Common myeloid progenitor, CD34-positive (primary cell): ENCODE data around the gene S100A11.

ENCODE experiments used
- CTCF ChIA-PET: fragments of 350-600 bp; sonication (Branson Sonifier 250); formaldehyde crosslinking; loops from one replicate; lab custom pipeline; 2021; ENCODE audit warnings: antibody characterized with exemption; lab: Charles Lee
- POLR2A ChIA-PET: fragments of 350-600 bp; sonication (Branson Sonifier 250); formaldehyde crosslinking; loops from one replicate; lab custom pipeline; 2021; ENCODE audit warnings: antibody characterized with exemption; lab: Charles Lee
- DNase-seq, 3 donors: peaks; one replicate each; pipeline versions ENCODE4 v3.0.0 to v3.0.0-alpha.2; 2013
- H3K27ac ChIP-seq, 2 experiments: 1 replicate in 1 of 2; 2 replicates in 1 of 2; pipeline ENCODE4 v1.7.0; 2013; ENCODE audit warnings: inconsistent platforms in 2 of 2, low read length in 2 of 2, mild to moderate bottlenecking in 2 of 2, low read depth in 1 of 2, moderate library complexity in 1 of 2; ENCODE audit not compliant: severe bottlenecking in 2 of 2, insufficient read depth in 1 of 2, poor library complexity in 1 of 2
- H3K27me3 ChIP-seq, 5 experiments: replicated peaks in 2 of 5; 1 replicate in 3 of 5; 2 replicates in 2 of 5; pipeline versions ENCODE4 v1.6.1 to v1.7.0; 2013; ENCODE audit warnings: low read length in 4 of 5, mild to moderate bottlenecking in 2 of 5, moderate library complexity in 2 of 5, inconsistent platforms in 1 of 5; ENCODE audit not compliant: insufficient read depth in 5 of 5, control insufficient read depth in 4 of 5
- H3K36me3 ChIP-seq, 4 experiments: 1 replicate in 2 of 4; 2 replicates in 2 of 4; pipeline versions ENCODE4 v1.6.1 to v1.7.0; 2013; ENCODE audit warnings: low read length in 3 of 4, control low read depth in 1 of 4, mild to moderate bottlenecking in 1 of 4; ENCODE audit not compliant: control insufficient read depth in 4 of 4, insufficient read depth in 4 of 4
- H3K4me1 ChIP-seq, 4 experiments: 1 replicate in 3 of 4; 2 replicates in 1 of 4; pipeline versions ENCODE4 v1.6.1 to v1.7.1; 2013; ENCODE audit warnings: low read length in 3 of 4, mild to moderate bottlenecking in 3 of 4, control low read depth in 1 of 4, inconsistent platforms in 1 of 4, moderate library complexity in 1 of 4; ENCODE audit not compliant: control insufficient read depth in 4 of 4, insufficient read depth in 4 of 4; ENCODE audit errors: control extremely low read depth in 1 of 4
- H3K4me3 ChIP-seq, 7 experiments: 1 replicate in 4 of 7; 2 replicates in 3 of 7; pipeline versions ENCODE4 v1.5.1 to v1.7.0; 2013; ENCODE audit warnings: mild to moderate bottlenecking in 7 of 7, low read length in 6 of 7, moderate library complexity in 6 of 7, inconsistent platforms in 2 of 7, low read depth in 2 of 7, control low read depth in 1 of 7; ENCODE audit not compliant: insufficient read depth in 4 of 7, control insufficient read depth in 1 of 7; ENCODE audit errors: extremely low read depth in 1 of 7
- H3K9me3 ChIP-seq, 5 experiments: 1 replicate in 4 of 5; 2 replicates in 1 of 5; pipeline versions ENCODE4 v1.6.1 to v1.7.1; 2013; ENCODE audit warnings: low read length in 4 of 5, mild to moderate bottlenecking in 2 of 5, inconsistent platforms in 1 of 5, low read depth in 1 of 5, moderate library complexity in 1 of 5; ENCODE audit not compliant: control insufficient read depth in 4 of 5, insufficient read depth in 2 of 5; ENCODE audit errors: control extremely low read depth in 1 of 5
- WGBS: methylation state at CpG from one replicate; pipeline ENCODE4 v1.1.5; 2013; ENCODE audit not compliant: insufficient coverage; 5-methylcytosine and 5-hydroxymethylcytosine counted together

The S100A11 gene

DNA sequence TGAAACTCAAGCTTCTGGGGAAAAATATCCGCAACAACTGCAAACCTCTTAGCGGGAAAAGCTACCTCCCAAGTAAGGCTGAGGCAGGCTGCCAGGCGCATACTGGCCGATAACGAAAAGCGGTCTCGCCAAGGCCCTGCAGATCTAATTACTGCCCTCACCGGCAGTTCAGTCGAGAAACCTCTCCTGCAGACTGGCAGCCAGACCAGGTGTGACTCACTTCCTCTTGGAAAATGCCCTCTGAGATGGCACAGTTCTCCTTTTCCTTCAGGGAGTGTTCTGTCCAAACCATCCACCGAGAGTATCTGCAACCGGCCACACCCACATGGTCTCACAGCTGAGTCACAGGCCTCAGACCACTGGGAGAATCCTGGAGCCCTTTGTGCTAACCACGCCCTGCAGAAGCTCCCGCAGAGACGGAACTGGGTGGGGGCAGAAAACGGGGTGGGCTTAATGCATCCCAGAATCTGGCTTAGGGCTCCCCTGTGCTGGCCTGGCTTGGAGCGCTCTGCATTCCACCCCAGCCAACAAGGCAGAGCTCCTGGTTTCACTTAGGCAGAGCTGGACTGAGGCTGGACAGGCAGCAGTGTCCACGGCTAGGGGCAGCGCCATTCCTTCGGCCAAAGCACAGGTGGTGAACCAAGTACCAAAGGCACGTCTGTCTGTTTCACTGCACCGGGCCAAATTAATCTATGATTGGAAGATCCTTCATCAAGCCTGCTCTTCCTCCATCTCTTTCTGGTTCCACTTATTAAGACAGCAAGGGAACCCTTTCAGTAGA lies 44.3 kb downstream of the S100A11 start:
- Histone ChIP-seq H3K4me1 (peaks cover 0 to 31% (median 23%) of the 10 kb centered on the region in 4 experiments), H3K9me3 (no peaks in the 10 kb centered on the region), H3K27me3 (peaks cover 0 to 46% (median 5%) of the 10 kb centered on the region in 5 experiments), H3K4me3 (peak overlapping the region; percentile 28 to 86 (median 72)), H3K36me3 (peaks cover 0 to 5% (median 2%) of the 10 kb centered on the region in 4 experiments), H3K27ac (no peak overlapping the region)
- ChIA-PET CTCF (interaction anchor here (0.7 to 17.5 kb wide), 7 partner anchors 9 to 104 kb away, joined by 3 to 141 read pairs (median 7); no protein-coding TSS in a partner anchor), POLR2A (interaction anchor here (0.6 to 1.5 kb wide), 2 partner anchors 72 to 482 kb away, joined by 3 read pairs; partner anchors contain the start of gene CGN)
- peak; percentile 42 to 58 (median 50) for DNase-seq
- 58% methylated on average over 20 of the region's 21 CpGs for WGBS

- no peak for DNase-seq
- ChIA-PET POLR2A (interaction anchor here (0.6 kb wide), 1 partner anchor 481 kb away, joined by 3 read pairs; the partner anchor contains the start of gene CGN), CTCF (interaction anchor here (0.7 to 17.5 kb wide), 7 partner anchors 8 to 104 kb away, joined by 3 to 141 read pairs (median 7); no protein-coding TSS in a partner anchor)
- H3K36me3 ChIP-seq: peaks cover 0 to 5% (median 2%) of the 10 kb centered on the region in 4 experiments
- peaks cover 0 to 46% (median 5%) of the 10 kb centered on the region in 5 experiments for H3K27me3 ChIP-seq
- H3K9me3 ChIP-seq: no peaks in the 10 kb centered on the region
- no peak overlapping the region for H3K27ac ChIP-seq
- WGBS: 100% methylated on average over 4 of the region's 6 CpGs
- H3K4me3 ChIP-seq: peak overlapping the region in 4 of 7 experiments; percentile 72 to 86 (median 82)
- peaks cover 0 to 31% (median 23%) of the 10 kb centered on the region in 4 experiments for H3K4me1 ChIP-seq
Observed at GRCh38 chr1:151991663-151992302, 45.0 kb downstream of the S100A11 start.

GRCh38 chr1:151990856-151991198 lies 46.0 kb downstream of the S100A11 start:
- no peak overlapping the region for H3K4me3 ChIP-seq
- ChIA-PET CTCF (interaction anchor here (1.0 to 17.5 kb wide), 5 partner anchors 10 to 53 kb away, joined by 3 to 141 read pairs (median 3); no protein-coding TSS in a partner anchor), POLR2A (no interaction called here)
- peaks cover 0 to 8% (median 2%) of the 10 kb centered on the region in 4 experiments for H3K36me3 ChIP-seq
- H3K9me3 ChIP-seq: no peaks in the 10 kb centered on the region
- no peak for DNase-seq
- H3K27ac ChIP-seq: no peak overlapping the region
- 100% methylated on average over 2 of the region's 5 CpGs for WGBS
- peaks cover 0 to 31% (median 23%) of the 10 kb centered on the region in 4 experiments for H3K4me1 ChIP-seq
- peaks cover 0 to 46% (median 5%) of the 10 kb centered on the region in 5 experiments for H3K27me3 ChIP-seq

- Histone ChIP-seq H3K9me3 (no peaks in the 10 kb centered on the region), H3K36me3 (peaks cover 0 to 14% (median 3%) of the 10 kb centered on the region in 4 experiments), H3K27me3 (peaks cover 0 to 46% (median 5%) of the 10 kb centered on the region in 5 experiments), H3K4me3 (no peak overlapping the region), H3K27ac (no peak overlapping the region), H3K4me1 (peaks cover 0 to 34% (median 23%) of the 10 kb centered on the region in 4 experiments)
- ChIA-PET POLR2A (no interaction called here), CTCF (interaction anchor here (0.7 to 17.5 kb wide), 8 partner anchors 9 to 81 kb away, joined by 3 to 141 read pairs (median 3); partner anchors contain the start of gene THEM4)
- no peak for DNase-seq
- 92% methylated on average over 5 of the region's 5 CpGs for WGBS
Observed at GRCh38 chr1:151990058-151990855, 46.5 kb downstream of the S100A11 start.

- peaks cover 0 to 43% (median 30%) of the 10 kb centered on the region in 4 experiments for H3K4me1 ChIP-seq
- 92% methylated on average over 3 of the region's 6 CpGs for WGBS
- no peak for DNase-seq
- H3K27me3 ChIP-seq: peaks cover 0 to 39% (median 4%) of the 10 kb centered on the region in 5 experiments
- ChIA-PET POLR2A (no interaction called here), CTCF (interaction anchor here (0.7 to 17.5 kb wide), 8 partner anchors 11 to 80 kb away, joined by 3 to 141 read pairs (median 3); partner anchors contain the start of gene THEM4)
- H3K27ac ChIP-seq: no peak overlapping the region
- H3K4me3 ChIP-seq: no peak overlapping the region
- H3K9me3 ChIP-seq: no peaks in the 10 kb centered on the region
- peaks cover 0 to 19% (median 5%) of the 10 kb centered on the region in 4 experiments for H3K36me3 ChIP-seq
Observed at GRCh38 chr1:151989211-151989862, 47.5 kb downstream of the S100A11 start.

DNA sequence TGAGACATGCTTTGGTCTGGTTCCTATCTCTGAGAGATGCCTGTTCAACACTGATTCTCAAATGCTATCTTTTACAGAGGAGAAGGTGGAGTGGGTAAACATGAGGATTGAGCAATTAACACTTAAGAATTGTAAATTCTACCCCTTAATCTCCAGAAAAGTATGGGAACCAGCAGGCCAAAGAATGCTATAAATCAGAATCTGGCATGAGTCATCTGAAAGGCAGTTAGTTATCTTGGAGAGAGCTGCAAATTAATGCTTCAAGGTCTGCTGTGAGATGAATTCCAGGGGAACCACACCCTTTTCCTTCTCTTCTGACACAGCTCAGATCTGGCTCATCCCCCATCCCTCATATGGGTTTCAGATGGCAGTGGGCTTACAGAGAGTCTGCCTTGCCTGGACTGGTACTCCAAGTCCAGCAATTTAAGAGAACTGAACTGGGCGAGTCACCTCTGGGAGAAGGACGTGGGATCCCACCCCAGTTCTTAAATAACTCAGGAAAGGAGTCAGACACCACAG lies 48.3 kb downstream of the S100A11 start:
- DNase-seq: peak in 1 of 3 donors; percentile 28

More for the DNA sequence above, 48.3 kb downstream of the S100A11 start:
- ChIA-PET POLR2A (interaction anchor here (0.7 kb wide), 1 partner anchor 92 kb away, joined by 3 read pairs; no protein-coding TSS in a partner anchor), CTCF (interaction anchor here (1.1 to 17.5 kb wide), 6 partner anchors 8 to 23 kb away, joined by 3 to 141 read pairs (median 4); no protein-coding TSS in a partner anchor)
- WGBS: 95% methylated on average over 2 of the region's 2 CpGs
- H3K27ac ChIP-seq: no peak overlapping the region
- H3K36me3 ChIP-seq: peaks cover 0 to 27% (median 5%) of the 10 kb centered on the region in 4 experiments
- H3K9me3 ChIP-seq: no peaks in the 10 kb centered on the region
- H3K27me3 ChIP-seq: peaks cover 0 to 32% (median 0%) of the 10 kb centered on the region in 5 experiments
- no peak overlapping the region for H3K4me3 ChIP-seq
- peaks cover 5 to 45% (median 31%) of the 10 kb centered on the region in 4 experiments for H3K4me1 ChIP-seq
